ENCODE measurements around the gene KANSL1.

- TF ChIP-seq CTCF (IDR thresholded peaks at IDR 0.05) (no peak), EZH2 (IDR thresholded peaks at IDR 0.05) (no peak), EZH2phosphoT487 (IDR thresholded peaks at IDR 0.05) (no peak)
Measured at GRCh38 chr17:46167267-46167666, 26.0 kb downstream of the KANSL1 start.
